Measurements from ENCODE around the gene SRP72. TPM values are rescaled to one million over a fixed set of nuclear protein-coding genes. Genes with fewer than 3 reads are reported as not detected.

Gene SRP72
- total and polyA plus RNA-seq, 2 donors (not counting 3 experiments of a cell fraction or from before 2014, with no cell fraction given): 65.7 to 132 TPM

DNA sequence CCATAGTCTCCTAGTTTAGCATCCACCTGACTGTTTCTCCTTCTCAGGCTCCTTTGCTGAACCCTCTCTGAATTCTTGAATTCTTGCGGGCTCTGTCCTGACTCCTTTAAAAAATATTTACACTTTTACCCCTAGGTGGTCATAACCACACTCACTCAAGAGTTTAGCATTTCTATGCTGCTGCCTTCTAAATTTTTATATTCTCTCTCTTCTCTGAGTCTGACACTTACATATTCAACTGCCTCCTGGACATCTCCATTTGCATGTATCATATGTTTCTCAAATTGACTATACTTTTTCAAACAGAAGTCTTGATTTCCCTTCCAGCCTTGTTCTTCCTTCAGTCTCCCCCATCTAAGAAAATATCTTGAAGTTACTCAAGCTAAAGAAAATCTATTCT, 69.7 kb downstream of the SRP72 start:
- POLR2A ChIA-PET: no interaction called here
- Histone ChIP-seq H3K4me3 (replicated peaks in 1 of 3; ENCODE audit: insufficient read depth in 1 of 3, low read depth in 1 of 3, low read length in 3 of 3) (no peak overlapping the region), H3K9ac (replicated peaks; ENCODE audit: extremely low read depth, insufficient read depth, low read length) (no peak overlapping the region), H3K9me1 (replicated peaks; ENCODE audit: control insufficient read depth, extremely low read depth, insufficient read depth, low read length) (no peaks in the 10 kb centered on the region), H3K4me2 (ENCODE audit: insufficient read depth, low read length) (no peak overlapping the region), H3K9me3 (replicated peaks; ENCODE audit: control insufficient read depth, insufficient read depth, low read length) (no peaks in the 10 kb centered on the region), H3K36me3 (ENCODE audit: control insufficient read depth in 2 of 2, extremely low read depth in 1 of 2, insufficient read depth in 2 of 2, low read length in 2 of 2) (no peaks in the 10 kb centered on the region), H4K20me1 (replicated peaks; ENCODE audit: control insufficient read depth, extremely low read depth, insufficient read depth, low read length) (no peaks in the 10 kb centered on the region), H3K27ac (ENCODE audit: insufficient read depth, low read depth, low read length) (no peak overlapping the region), H3K27me3 (ENCODE audit: control insufficient read depth in 2 of 2, insufficient read depth in 2 of 2, low read length in 2 of 2) (peaks cover 18 to 27% of the 10 kb centered on the region in 2 experiments), H3K4me1 (ENCODE audit: control insufficient read depth, extremely low read depth, insufficient read depth, low read length) (no peaks in the 10 kb centered on the region), H3K79me2 (ENCODE audit: control insufficient read depth, insufficient read depth, low read length) (no peaks in the 10 kb centered on the region), H2AFZ (ENCODE audit: low read depth, low read length) (no peak overlapping the region)
- no TSS peak for BruUV-seq (replicated peaks)
- dilution Hi-C loops (cut with MboI; ENCODE audit: extremely low pct_ligation_motif_present, low sequenced_read_pairs): no loop called here
- no peak for FAIRE-seq
- DNase-seq (ENCODE audit: low read depth, low spot score): no peak
- intact Hi-C loops (cut with micrococcal nuclease): no loop called here
- CTCF ChIA-PET: interaction anchor here (2.7 kb wide), 1 partner anchor 7 kb away, joined by 11 read pairs; no protein-coding TSS in a partner anchor
- no peak for TF ChIP-seq POLR2AphosphoS5 (IDR thresholded peaks at IDR 0.05; ENCODE audit: insufficient read depth, low read depth, low read length)
- TF ChIP-seq FOS (IDR thresholded peaks at IDR 0.05; ENCODE audit: borderline replicate concordance, insufficient read depth, low read length): no peak
- TF ChIP-seq JUN (IDR thresholded peaks at IDR 0.05; ENCODE audit: borderline replicate concordance, insufficient read depth, insufficient read length, low read depth): no peak
- TF ChIP-seq, protein P1, sequence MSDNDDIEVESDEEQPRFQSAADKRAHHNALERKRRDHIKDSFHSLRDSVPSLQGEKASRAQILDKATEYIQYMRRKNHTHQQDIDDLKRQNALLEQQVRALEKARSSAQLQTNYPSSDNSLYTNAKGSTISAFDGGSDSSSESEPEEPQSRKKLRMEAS (IDR thresholded peaks at IDR 0.05; ENCODE audit: insufficient read depth, insufficient read length): no peak
- TF ChIP-seq, protein P2, sequence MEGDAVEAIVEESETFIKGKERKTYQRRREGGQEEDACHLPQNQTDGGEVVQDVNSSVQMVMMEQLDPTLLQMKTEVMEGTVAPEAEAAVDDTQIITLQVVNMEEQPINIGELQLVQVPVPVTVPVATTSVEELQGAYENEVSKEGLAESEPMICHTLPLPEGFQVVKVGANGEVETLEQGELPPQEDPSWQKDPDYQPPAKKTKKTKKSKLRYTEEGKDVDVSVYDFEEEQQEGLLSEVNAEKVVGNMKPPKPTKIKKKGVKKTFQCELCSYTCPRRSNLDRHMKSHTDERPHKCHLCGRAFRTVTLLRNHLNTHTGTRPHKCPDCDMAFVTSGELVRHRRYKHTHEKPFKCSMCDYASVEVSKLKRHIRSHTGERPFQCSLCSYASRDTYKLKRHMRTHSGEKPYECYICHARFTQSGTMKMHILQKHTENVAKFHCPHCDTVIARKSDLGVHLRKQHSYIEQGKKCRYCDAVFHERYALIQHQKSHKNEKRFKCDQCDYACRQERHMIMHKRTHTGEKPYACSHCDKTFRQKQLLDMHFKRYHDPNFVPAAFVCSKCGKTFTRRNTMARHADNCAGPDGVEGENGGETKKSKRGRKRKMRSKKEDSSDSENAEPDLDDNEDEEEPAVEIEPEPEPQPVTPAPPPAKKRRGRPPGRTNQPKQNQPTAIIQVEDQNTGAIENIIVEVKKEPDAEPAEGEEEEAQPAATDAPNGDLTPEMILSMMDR (IDR thresholded peaks at IDR 0.05; ENCODE audit: extremely low read depth in 1 of 2, insufficient read depth in 1 of 2, low read depth in 1 of 2, low read length in 2 of 2): no peak
- no peak for TF ChIP-seq EZH2 (IDR thresholded peaks at IDR 0.05; ENCODE audit: borderline replicate concordance, low read depth, low read length, severe bottlenecking)
- no peak for TF ChIP-seq GATA2 (IDR thresholded peaks at IDR 0.05; ENCODE audit: insufficient read depth, insufficient read length, low read depth, low read length)
- no peak for TF ChIP-seq MYC (IDR thresholded peaks at IDR 0.05; ENCODE audit: low read depth, low read length)
- no peak for TF ChIP-seq POLR2A (IDR thresholded peaks at IDR 0.05; ENCODE audit: low read depth, low read length)

All from endothelial cell of umbilical vein (primary cell).